LNCAP (cell line): ENCODE results near the gene BCL2.

Experiments used
- TF ChIP-seq, protein P1 (sequence below): fragments of 450-650 bp; IDR thresholded peaks from 2 replicates; pipeline ENCODE4 v1.5.1; 2017; ENCODE audit warnings: mild to moderate bottlenecking

Gene BCL2

DNA sequence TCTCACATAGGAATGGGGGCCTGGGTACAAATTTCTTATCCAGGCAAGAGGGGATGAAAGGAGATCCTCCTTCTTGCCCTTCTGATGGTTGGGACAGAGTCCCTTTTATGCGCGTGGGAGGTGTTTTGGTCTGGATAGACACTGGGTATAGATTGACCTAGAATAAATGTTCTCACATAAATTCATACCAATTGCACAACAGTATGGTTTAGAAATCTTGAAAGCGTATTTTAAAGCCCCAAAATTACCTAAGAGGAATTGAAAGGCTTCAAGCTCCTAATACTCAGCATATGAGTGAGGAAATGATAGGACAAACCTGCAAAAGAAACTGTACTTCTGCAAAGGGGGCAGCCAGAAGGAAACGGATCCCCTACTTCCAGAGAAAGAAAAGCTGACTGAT lies 2.6 kb upstream of the BCL2 start:
- TF ChIP-seq, protein P1, sequence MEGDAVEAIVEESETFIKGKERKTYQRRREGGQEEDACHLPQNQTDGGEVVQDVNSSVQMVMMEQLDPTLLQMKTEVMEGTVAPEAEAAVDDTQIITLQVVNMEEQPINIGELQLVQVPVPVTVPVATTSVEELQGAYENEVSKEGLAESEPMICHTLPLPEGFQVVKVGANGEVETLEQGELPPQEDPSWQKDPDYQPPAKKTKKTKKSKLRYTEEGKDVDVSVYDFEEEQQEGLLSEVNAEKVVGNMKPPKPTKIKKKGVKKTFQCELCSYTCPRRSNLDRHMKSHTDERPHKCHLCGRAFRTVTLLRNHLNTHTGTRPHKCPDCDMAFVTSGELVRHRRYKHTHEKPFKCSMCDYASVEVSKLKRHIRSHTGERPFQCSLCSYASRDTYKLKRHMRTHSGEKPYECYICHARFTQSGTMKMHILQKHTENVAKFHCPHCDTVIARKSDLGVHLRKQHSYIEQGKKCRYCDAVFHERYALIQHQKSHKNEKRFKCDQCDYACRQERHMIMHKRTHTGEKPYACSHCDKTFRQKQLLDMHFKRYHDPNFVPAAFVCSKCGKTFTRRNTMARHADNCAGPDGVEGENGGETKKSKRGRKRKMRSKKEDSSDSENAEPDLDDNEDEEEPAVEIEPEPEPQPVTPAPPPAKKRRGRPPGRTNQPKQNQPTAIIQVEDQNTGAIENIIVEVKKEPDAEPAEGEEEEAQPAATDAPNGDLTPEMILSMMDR, result no peak

DNA sequence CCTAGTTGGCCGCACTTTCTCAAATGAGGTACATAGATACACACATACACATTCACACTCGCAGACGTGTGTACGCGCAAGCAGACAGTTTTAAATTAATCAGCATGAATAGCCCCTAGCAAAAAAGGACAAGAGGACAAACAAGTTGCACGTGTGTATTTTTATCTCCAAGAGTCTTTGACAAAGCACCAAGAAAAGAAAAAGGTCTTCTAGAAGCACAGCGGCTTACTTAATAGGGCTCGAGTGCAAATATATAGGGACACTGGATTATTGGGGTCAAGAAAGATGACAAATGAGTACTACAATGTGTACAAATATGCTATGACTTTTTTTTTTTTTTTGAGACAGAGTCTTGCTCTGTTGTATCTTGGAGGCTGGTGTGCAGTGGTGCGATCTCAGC lies 1.7 kb upstream of the BCL2 start:
- TF ChIP-seq, protein P1, result no peak

DNA sequence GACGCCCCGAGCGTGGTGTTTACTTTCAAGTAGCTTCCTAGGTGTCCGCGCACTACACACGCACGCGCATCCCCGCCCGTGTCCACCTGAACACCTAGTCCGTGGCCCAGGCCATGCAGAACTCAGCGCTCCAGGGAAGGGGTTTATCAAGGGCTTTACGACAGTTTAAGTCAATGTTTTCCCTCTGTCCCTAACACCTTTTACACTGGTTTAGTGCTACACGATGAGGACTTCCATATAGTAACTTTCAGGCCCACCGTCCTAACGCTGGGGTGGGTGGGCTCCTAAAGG lies 1.4 kb upstream of the BCL2 start:
- TF ChIP-seq, protein P1, result no peak

DNA sequence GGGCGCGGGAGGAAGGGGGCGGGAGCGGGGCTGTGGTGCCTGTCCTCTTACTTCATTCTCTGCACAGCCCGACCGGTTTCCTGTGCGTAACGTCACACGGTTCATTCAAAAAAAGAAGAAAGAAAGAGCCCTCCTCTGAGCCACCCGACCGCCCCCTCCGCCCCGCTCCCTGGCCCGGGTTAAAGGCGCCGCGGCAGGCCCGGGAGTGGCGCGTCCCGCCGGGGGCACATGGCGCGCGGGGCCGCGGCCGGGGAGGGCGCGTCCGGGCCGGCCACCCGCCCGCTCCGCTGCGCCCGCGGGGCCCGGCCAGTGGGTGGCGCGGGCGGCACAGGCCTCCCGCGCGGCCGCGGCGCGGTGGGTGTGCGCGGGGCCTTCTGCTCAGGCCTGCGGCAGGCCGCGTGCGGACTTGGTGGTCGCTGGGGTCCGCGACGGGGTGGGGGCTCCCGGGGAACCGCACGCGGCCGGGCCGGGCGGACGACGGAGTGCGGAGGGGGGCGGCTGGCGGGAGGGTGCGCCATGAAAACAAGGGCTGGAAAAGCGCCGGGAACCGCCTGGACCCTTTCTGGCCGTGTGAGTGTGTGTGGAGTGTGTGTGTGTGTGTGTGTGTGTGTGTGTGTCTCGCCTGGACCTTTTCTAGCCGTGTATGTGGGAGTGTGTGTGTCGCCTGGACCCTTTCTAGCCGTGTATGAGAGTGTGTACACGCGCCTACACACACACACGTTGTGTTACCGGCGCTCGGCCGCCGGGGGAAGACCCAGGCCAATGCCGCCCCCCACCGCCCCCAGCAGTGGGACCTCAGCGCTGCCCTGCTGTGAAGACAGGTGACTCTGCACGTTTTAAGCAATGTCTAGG lies 780 bp upstream of the BCL2 start:
- TF ChIP-seq, protein P1, result peak; percentile 57

DNA sequence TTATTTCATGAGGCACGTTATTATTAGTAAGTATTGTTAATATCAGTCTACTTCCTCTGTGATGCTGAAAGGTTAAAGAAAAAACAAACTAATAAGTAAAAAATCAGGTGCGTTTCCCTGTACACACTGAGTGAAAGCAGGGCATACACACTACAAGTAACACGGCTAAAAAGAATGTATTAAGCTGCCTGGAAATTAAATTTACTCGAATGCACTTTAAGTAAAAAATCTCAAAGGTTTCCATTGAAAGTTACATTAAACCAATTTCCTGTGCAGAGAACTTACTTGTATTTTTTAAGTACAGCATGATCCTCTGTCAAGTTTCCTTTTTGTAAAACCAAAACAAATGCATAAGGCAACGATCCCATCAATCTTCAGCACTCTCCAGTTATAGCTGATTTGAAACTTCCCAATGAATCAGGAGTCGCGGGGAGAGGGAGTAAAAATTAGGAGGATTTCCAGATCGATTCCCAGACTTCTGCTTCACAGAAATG lies 633 bp downstream of the BCL2 start:
- TF ChIP-seq, protein P1, result no peak

DNA sequence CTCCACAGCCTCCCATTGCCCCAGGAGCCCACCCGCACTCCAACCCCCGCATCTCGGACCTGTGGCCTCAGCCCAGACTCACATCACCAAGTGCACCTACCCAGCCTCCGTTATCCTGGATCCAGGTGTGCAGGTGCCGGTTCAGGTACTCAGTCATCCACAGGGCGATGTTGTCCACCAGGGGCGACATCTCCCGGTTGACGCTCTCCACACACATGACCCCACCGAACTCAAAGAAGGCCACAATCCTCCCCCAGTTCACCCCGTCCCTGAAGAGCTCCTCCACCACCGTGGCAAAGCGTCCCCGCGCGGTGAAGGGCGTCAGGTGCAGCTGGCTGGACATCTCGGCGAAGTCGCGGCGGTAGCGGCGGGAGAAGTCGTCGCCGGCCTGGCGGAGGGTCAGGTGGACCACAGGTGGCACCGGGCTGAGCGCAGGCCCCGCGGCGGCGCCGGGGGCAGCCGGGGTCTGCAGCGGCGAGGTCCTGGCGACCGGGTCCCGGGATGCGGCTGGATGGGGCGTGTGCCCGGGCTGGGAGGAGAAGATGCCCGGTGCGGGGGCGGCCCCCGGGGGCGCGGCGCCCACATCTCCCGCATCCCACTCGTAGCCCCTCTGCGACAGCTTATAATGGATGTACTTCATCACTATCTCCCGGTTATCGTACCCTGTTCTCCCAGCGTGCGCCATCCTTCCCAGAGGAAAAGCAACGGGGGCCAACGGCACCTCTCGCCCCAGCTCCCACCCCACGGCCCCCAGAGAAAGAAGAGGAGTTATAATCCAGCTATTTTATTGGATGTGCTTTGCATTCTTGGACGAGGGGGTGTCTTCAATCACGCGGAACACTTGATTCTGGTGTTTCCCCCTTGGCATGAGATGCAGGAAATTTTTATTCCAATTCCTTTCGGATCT lies 1.3 kb downstream of the BCL2 start:
- TF ChIP-seq, protein P1, result no peak

DNA sequence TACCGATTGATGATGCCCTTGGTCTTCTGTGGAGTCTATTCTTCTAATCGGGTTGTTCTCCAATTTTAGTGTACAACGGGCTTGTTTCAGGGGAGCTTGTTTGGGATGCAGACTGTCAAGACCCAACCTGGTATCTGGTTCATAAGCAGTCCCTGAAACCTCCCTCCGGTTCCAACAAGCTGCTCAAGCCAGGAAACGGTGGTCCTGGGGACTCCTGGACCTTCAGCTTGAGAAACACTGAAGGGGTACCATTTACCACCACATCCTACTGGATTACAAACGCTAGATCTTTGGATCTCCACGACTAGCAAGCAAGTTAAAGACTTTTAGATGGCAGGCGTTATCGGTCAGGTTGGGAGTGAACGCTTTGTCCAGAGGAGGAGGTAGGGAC lies 2.0 kb downstream of the BCL2 start:
- TF ChIP-seq, protein P1, result no peak
